Measurements from ENCODE around the gene SLC35A5. TPM values are rescaled to one million over a fixed set of nuclear protein-coding genes. Genes with fewer than 3 reads are reported as not detected.

SLC35A5 gene
- total RNA-seq, 1 experiment from 2014 or later: 81.3 TPM

GRCh38 chr3:112569265-112569664, 7.4 kb downstream of the SLC35A5 start:
- no peak for DNase-seq (ENCODE audit: low read depth)

- no peak for DNase-seq (ENCODE audit: low read depth)
Observed at GRCh38 chr3:112572701-112573100, 10.9 kb downstream of the SLC35A5 start.

- DNase-seq (ENCODE audit: low read depth): no peak
Observed at GRCh38 chr3:112579232-112579631, 17.4 kb downstream of the SLC35A5 start.

GRCh38 chr3:112579697-112580096, 17.9 kb downstream of the SLC35A5 start:
- peak; percentile 57 for DNase-seq (ENCODE audit: low read depth)

GRCh38 chr3:112582244-112582874, 20.5 kb downstream of the SLC35A5 start:
- peak; percentile 71 for DNase-seq (ENCODE audit: low read depth)

GRCh38 chr3:112583105-112583504, 21.3 kb downstream of the SLC35A5 start:
- DNase-seq (ENCODE audit: low read depth): no peak

GRCh38 chr3:112585782-112586181, 23.9 kb downstream of the SLC35A5 start:
- DNase-seq (ENCODE audit: low read depth): no peak

- no peak for DNase-seq (ENCODE audit: low read depth)
Observed at GRCh38 chr3:112587336-112587735, 25.5 kb downstream of the SLC35A5 start.

GRCh38 chr3:112593258-112593657, 31.4 kb downstream of the SLC35A5 start:
- DNase-seq (ENCODE audit: low read depth): no peak

GRCh38 chr3:112594856-112595255, 33.0 kb downstream of the SLC35A5 start:
- DNase-seq (ENCODE audit: low read depth): no peak

- no peak for DNase-seq (ENCODE audit: low read depth)
Observed at GRCh38 chr3:112597945-112598344, 36.1 kb downstream of the SLC35A5 start.

- DNase-seq (ENCODE audit: low read depth): peak; percentile 39
Observed at GRCh38 chr3:112598731-112599130, 36.9 kb downstream of the SLC35A5 start.

GRCh38 chr3:112602217-112602838, 40.5 kb downstream of the SLC35A5 start:
- peak; percentile 16 for DNase-seq (ENCODE audit: low read depth)

- peak; percentile 87 for DNase-seq (ENCODE audit: low read depth)
Observed at GRCh38 chr3:112604536-112604935, 42.7 kb downstream of the SLC35A5 start.

- peak; percentile 91 for DNase-seq (ENCODE audit: low read depth)
Observed at GRCh38 chr3:112605285-112605684, 43.4 kb downstream of the SLC35A5 start.

GRCh38 chr3:112606098-112606497, 44.3 kb downstream of the SLC35A5 start:
- DNase-seq (ENCODE audit: low read depth): no peak

GRCh38 chr3:112607863-112608262, 46.0 kb downstream of the SLC35A5 start:
- DNase-seq (ENCODE audit: low read depth): no peak

GRCh38 chr3:112610121-112610520, 48.3 kb downstream of the SLC35A5 start:
- peak; percentile 95 for DNase-seq (ENCODE audit: low read depth)

- no peak for DNase-seq (ENCODE audit: low read depth)
Observed at GRCh38 chr3:112611752-112612515, 50.1 kb downstream of the SLC35A5 start.

GRCh38 chr3:112615989-112616731, 54.3 kb downstream of the SLC35A5 start:
- no peak for DNase-seq (ENCODE audit: low read depth)

- no peak for DNase-seq (ENCODE audit: low read depth)
Observed at GRCh38 chr3:112617285-112617684, 55.4 kb downstream of the SLC35A5 start.

GRCh38 chr3:112619295-112619694, 57.5 kb downstream of the SLC35A5 start:
- DNase-seq (ENCODE audit: low read depth): peak; percentile 71

All from M059J (cell line).